ENCODE measurements around the gene SCAMP1. TPM values are rescaled to one million over a fixed set of nuclear protein-coding genes. Genes with fewer than 3 reads are reported as not detected.

SCAMP1 gene
- total RNA-seq, 1 experiment from 2014 or later, result 48.3 TPM

DNA sequence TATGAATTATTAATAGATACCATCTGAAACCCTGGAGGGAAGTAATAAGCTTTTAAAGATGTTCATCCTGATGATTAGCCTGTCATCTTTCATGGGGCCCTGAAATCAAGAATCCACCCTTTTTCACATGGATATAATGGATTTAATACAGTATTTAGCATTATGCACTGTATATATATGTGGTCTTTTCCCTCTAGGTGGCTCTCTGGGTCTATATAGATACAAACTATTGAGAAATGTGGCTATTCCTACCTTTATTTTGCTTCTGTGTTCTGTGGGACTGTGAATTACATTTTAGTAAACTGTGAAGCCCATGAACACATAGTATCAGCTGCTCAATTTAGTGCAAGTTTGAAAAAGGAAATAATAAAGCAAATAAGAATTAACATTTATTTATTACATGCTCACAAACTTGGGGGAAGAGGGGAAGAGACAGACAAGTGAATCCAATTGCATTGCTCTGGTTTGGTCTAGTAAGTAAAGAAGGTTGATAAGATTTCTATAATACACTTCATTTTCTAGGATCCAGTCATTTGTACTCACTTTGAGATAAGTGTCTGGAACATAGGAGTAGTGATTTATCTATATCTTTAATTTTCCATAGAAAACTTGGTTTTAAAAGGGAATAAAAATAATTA is 112.2 kb downstream of the SCAMP1 start:
- DNase-seq (ENCODE audit: low read depth, low spot score), result peak; percentile 38
- in situ Hi-C loops (cut with HindIII; ENCODE audit: low pct_unique_long_range_greater_than_20kb, low sequenced_read_pairs), result no loop called here

DNA sequence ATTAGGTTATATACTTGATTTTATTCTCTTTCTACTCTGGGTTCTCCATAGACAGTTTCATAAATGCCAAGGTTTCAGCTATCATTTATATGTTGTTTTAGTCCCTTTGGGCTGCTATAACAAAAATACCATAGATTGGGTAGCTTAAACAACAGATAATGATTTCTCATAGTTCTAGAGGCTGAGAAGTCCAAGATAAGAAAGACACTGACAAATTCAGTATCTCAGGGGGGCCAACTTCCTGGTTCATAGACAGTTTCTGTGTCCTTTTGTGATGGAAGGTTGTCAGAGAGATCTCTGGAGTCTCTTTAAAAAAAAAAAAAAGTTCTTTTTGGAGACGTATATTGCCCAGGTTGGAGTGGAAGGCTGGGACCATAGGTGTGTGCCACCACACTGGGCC is 113.3 kb downstream of the SCAMP1 start:
- no peak for DNase-seq (ENCODE audit: low read depth, low spot score)
- in situ Hi-C loops (cut with HindIII; ENCODE audit: low pct_unique_long_range_greater_than_20kb, low sequenced_read_pairs), result no loop called here

DNA sequence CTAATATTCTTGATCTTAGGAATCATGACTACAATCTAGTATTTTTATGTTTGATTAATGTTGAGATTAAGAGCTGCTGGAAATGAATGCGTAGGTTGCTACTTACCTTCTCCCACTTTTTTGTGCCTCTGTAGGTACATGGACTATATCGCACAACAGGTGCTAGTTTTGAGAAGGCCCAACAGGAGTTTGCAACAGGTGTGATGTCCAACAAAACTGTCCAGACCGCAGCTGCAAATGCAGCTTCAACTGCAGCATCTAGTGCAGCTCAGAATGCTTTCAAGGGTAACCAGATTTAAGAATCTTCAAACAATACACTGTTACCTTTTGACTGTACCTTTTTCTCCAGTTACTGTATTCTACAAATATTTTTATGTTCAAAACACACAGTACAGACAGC is 115.0 kb downstream of the SCAMP1 start:
- no peak for DNase-seq (ENCODE audit: low read depth, low spot score)
- in situ Hi-C loops (cut with HindIII; ENCODE audit: low pct_unique_long_range_greater_than_20kb, low sequenced_read_pairs), result no loop called here

DNA sequence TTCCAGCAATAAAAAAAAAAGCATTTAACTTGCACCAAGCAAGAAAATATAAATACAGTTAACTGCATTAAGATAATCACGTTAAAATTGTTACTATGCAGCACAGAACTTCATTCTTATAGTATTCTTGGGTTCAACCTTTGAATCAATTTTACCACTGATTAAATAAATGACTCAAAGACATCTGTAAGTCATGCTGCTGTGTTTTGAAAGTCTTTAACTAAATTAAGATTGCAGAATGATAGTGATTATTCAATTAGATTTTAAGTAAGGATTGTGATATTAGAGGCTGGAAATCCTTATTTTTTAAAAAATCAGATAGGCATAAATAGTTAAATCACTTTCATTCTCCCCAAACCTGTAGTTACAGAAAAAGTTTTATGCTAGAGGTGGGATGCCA is 116.4 kb downstream of the SCAMP1 start:
- DNase-seq (ENCODE audit: low read depth, low spot score), result no peak
- in situ Hi-C loops (cut with HindIII; ENCODE audit: low pct_unique_long_range_greater_than_20kb, low sequenced_read_pairs), result no loop called here

DNA sequence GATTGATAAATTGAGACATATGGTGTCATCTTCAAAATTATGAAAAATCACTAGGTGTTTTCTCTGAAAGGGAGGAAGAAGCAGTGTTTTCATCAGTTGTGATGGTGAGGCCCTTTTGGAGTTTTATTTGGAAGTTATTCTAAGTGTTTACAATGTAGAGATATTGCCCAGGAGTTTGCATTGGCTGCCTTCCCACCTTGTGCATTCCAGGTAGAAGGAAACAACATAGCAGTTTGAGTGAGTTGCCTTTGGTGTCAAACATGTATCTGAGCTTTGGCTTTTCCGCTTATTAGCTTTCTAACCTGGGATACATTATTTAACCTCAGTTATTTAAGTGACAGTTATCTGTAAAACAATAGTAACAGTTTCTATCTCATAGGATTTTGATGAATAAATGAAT is 122.5 kb downstream of the SCAMP1 start:
- in situ Hi-C loops (cut with HindIII; ENCODE audit: low pct_unique_long_range_greater_than_20kb, low sequenced_read_pairs), result no loop called here
- no peak for DNase-seq (ENCODE audit: low read depth, low spot score)

DNA sequence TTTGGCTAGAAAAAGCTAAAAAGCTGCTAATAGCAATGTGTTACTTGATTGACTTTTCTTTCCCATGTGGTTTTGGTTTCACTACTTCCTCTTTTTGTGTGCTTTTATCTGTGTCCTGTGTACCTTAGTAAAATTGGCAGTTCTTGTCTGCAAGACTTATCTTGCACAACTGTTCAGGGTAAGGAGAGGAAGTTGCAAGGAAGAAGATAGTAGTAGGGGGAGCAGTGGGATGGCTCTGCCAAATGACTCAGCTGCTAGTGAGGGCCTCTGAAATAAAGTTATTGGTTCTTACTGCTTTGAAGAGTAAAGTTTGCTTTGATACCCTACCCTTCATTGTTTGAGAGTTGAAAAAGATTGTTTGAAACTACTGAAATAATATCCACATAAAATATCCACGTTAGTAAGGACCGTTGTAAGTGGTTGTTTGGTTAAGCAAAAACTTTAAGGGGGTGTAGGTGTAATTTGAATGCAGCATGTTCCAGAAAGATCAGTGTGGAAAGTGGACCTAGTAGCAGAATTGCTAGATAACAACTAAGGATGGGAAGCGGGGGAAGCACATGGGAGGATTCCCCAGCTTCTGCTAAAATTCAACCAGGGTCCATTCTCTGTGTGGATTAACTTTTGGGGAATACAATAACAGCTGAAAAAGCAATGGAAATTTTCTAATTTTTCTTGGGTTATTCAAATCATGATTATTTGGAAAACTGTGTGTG is 123.5 kb downstream of the SCAMP1 start:
- DNase-seq (ENCODE audit: low read depth, low spot score), result no peak
- in situ Hi-C loops (cut with HindIII; ENCODE audit: low pct_unique_long_range_greater_than_20kb, low sequenced_read_pairs), result no loop called here

DNA sequence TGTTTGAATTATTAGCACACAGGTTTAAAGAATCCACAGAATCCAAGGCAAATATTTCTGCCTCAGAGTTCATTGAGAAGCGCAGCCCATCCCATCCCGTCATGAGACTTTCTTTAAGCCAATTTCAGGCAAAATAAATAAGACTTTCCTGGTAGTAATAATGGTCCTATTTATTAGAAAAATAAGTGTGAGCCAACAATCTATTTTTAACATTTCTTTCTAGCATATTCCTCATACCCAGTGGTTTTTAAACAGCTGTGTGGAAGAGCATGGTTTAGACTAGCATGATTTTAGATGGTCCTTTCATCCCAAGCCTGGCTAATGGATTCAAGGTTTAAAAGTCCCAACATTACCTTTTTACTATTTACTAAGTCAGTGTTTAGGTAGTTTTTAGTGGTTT is 125.8 kb downstream of the SCAMP1 start:
- no peak for DNase-seq (ENCODE audit: low read depth, low spot score)
- in situ Hi-C loops (cut with HindIII; ENCODE audit: low pct_unique_long_range_greater_than_20kb, low sequenced_read_pairs), result no loop called here

DNA sequence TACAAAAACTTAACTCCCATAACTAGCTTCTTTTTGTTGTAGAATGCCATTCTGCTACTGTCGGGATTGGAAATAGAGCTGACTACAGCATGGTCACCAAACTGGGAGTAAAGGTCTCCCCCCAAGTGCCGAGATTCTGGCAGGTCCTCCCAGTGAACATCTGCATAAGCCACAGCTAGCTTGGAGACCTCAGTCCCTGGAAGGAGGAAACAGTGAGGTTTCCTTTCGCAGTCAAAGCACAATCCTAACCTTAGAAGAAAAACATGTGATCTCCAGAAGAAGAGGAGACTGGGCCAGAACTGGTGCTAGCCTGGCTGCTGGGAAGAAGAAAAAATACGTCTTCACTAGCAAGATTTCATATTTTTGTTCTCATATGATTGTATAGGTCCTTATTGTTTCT is 127.4 kb downstream of the SCAMP1 start:
- in situ Hi-C loops (cut with HindIII; ENCODE audit: low pct_unique_long_range_greater_than_20kb, low sequenced_read_pairs), result no loop called here
- DNase-seq (ENCODE audit: low read depth, low spot score), result no peak

DNA sequence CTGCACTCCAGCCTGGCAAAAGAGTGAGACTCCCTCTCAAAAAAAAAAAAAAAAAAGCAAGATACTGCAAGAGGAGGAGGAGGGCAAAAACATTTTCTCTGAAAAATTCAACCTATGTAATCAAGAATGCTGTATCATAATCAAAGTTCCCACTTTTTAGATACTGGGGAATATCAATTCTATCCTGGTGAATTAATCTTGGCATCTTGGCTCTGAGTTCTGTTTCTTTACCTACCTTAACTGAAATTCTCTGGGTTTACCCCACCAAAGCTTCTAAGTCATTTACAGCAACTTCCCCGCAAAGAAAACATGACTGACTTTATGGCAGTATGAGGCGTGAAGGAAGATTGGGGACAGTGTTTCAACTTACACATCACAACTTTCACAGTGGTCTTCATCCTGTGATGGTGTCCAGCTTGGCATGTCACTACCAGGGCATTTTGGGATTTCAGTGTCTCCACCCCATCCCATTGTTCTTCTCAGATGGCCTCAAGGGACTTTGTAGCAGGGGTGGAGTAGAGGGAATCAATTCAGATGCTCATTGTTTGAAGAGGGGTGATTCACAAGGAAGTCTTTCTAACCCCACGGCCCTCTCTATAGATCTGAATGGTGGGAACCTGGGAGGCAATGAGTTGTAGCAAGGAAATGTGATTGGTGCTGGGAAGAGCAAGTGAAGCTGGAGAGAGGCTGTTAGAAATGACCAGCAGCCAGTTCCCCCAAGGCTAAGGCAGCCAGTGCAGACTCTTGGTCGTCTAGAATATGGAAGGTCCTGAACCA is 130.5 kb downstream of the SCAMP1 start:
- no peak for DNase-seq (ENCODE audit: low read depth, low spot score)
- in situ Hi-C loops (cut with HindIII; ENCODE audit: low pct_unique_long_range_greater_than_20kb, low sequenced_read_pairs), result no loop called here

DNA sequence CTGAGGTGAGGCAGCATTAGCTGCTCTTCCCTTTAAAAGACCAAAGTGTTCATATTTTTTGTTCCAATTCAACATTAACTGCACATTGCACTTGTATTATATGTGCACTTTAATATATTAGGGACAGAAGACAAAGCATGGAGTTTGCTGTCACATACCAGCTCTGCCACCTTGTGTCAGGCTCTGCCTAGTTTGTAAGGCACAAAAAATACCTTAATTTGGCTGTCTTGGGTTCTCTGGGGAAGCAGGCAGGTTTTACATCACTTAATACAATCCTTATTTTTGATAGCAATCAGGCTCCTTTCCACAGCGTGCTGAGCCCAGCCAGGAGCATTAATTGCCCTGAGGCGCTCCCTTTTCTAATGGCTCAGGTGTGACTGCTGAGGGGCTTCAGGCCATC is 131.8 kb downstream of the SCAMP1 start:
- in situ Hi-C loops (cut with HindIII; ENCODE audit: low pct_unique_long_range_greater_than_20kb, low sequenced_read_pairs), result no loop called here
- no peak for DNase-seq (ENCODE audit: low read depth, low spot score)

DNA sequence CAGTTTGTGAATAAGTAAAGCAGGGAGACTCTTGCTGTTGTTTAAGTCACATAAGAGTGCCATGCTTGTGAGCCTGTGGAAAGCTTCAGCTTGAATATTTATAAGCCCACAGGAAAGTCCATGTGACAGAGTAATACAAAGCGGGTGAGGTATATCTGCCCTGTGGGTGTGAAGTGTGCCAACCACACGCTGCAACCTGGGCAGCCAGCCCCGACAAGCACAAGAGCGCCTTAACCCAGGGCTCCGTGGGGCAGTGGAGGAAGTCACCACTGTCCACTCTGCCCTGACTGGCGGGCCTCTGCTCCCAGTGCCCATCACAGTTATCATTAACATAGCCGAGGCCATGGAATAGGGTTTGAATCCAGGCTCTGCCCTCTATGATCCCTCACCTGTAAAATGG is 132.2 kb downstream of the SCAMP1 start:
- in situ Hi-C loops (cut with HindIII; ENCODE audit: low pct_unique_long_range_greater_than_20kb, low sequenced_read_pairs), result no loop called here
- no peak for DNase-seq (ENCODE audit: low read depth, low spot score)

DNA sequence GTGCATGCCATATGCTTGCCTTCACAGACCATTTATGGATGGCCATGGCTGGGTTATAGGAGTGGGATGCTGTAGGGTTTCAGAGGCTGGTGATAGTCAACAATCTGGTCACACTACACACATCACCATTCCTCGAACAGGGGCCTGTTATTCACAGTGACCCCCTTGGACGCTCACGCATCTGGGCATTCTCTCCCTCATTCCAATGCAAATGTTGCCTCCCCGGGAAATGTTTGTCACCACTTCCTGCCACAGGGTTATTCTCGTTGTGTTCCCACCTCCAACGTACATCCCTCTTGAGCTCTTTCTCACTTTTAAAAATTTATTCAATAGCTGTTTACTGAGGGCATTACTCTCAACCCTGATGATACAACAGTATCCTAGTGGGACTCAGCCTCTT is 135.4 kb downstream of the SCAMP1 start:
- no peak for DNase-seq (ENCODE audit: low read depth, low spot score)
- in situ Hi-C loops (cut with HindIII; ENCODE audit: low pct_unique_long_range_greater_than_20kb, low sequenced_read_pairs), result no loop called here

DNA sequence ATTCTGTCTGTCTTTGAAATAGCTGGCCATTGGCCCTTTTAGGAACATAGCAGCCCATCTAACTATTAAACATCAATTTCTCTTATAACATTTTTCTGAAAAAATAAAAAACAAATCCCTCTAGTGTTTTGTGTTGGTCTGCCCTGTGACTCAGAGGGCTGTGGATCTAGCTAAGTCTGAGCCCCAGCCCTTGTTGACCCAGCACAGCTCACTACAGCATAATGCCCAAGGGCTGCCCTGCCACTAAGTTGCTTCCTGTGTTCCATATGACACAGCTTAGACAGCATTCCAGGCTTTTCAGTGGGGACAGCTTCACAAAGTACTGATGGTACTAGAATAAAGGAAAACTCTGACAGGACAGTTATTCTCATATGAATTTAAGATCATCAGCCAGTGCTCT is 136.0 kb downstream of the SCAMP1 start:
- no peak for DNase-seq (ENCODE audit: low read depth, low spot score)
- in situ Hi-C loops (cut with HindIII; ENCODE audit: low pct_unique_long_range_greater_than_20kb, low sequenced_read_pairs), result no loop called here

DNA sequence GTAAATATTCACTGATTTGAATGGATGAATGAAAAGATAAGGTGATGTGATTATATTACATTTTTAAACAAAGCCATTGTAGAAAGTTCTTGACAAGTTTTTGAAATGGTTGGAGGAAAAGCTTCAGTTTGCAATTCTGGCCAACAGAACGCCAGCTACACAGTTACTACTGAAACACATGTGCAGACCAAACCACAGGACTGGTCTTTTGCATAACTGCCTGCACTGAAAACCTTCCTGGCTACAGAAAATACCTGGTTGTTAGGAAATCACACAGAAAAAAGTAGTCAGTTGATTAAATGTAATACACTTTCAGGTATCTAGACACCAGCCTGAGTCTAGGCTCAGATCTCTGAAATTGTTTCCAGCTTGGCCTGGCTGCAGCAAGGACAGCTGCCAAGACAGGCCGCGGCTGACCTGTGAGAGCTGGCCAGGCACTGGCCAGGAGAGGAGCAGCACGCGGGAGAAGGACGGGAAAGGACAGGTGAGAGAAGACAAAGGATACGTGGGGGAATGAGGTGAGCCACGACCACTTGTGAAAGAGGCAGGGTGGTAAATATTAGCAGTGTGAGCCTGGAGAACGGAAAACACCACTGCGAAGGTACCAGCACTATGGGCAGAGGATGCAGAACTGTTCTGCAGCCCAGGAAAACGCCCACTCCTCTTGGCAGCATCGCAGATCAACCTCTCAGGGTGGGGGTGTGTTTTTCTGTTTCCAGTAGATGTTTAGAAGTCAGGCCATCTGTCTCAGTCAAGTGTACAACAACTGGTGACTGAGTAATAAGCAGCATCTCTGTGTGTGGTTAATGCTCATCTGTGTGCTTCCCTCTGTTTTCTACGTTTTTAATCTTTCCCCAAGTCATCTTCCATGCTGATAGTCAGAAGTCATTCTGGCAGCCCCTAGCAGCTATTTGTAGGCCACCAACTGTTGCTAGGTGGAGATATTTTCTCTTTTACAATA is 137.4 kb downstream of the SCAMP1 start:
- in situ Hi-C loops (cut with HindIII; ENCODE audit: low pct_unique_long_range_greater_than_20kb, low sequenced_read_pairs), result no loop called here
- DNase-seq (ENCODE audit: low read depth, low spot score), result no peak

DNA sequence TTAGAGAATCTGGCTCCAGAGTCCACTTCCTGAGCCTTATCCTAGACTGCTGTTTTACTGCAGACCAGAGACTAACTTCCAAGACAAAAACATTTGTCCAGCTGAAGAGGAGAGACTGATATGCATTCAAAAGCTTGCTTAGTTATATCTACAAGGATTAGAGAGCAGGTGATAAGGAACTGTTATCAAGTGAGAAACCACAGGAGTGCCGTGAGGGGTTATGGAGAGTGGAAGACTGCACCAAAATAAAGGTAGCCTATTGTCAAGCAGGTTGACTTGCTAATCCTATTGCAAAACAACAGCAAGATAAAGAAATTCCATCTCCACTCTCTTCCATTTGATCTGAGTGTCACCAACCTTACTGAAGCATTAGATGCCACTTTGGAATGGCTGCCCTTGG is 139.1 kb downstream of the SCAMP1 start:
- in situ Hi-C loops (cut with HindIII; ENCODE audit: low pct_unique_long_range_greater_than_20kb, low sequenced_read_pairs), result no loop called here
- DNase-seq (ENCODE audit: low read depth, low spot score), result no peak

DNA sequence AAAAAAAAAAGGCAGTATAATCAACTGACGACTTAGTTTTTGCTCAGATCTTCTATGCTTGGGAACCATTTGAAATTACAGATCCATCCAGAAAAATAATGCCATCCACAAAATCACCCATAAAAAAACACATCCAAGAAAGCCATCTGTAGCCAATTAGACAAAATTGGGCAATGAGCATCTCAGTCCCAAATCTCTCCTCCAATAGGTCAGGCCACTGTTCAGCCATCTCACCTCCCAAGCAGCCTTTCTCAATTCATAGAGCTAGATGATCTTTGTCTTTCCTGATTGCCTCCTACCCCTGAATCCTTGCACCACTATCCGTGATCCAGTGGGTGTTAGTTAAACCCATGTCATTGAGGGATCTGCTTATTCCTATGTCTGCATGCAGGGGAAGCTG is 139.6 kb downstream of the SCAMP1 start:
- no peak for DNase-seq (ENCODE audit: low read depth, low spot score)
- in situ Hi-C loops (cut with HindIII; ENCODE audit: low pct_unique_long_range_greater_than_20kb, low sequenced_read_pairs), result no loop called here

DNA sequence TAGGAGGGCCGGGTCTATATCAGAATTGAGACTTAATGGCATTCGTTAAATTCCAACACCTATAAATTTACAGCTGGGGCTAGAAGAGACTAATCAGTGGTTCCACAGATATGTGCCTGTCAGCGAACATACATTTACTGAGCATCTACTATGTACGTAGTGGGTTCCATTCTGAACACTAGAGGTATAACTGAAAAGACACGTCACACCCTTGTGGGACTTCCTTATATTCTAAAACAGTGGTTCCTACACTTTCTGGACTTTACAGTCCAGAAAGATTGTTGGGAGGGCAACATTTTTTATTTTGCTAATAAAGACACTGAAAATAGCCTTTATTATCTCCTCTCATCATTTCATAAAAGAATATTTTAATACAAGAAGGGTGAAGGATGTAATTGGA is 140.5 kb downstream of the SCAMP1 start:
- no peak for DNase-seq (ENCODE audit: low read depth, low spot score)
- in situ Hi-C loops (cut with HindIII; ENCODE audit: low pct_unique_long_range_greater_than_20kb, low sequenced_read_pairs), result no loop called here

Measured in SK-MEL-5 (cell line).